Thyroid gland (tissue), 4 donors: Measurements from ENCODE around the gene SEZ6L.

Source experiments
- CTCF ChIP-seq, 6 experiments: fragments of 200-600 bp in 3 of 6; fragments of 450-650 bp in 3 of 6; sonication (generic) in 3 of 6; IDR thresholded peaks; one replicate each; pipeline ENCODE4 v1.5.1; 2016 to 2019; ENCODE audit warnings: antibody characterized with exemption in 6 of 6, mild to moderate bottlenecking in 2 of 6, inconsistent platforms in 1 of 6, moderate library complexity in 1 of 6
- POLR2A ChIP-seq, 2 donors: fragments of 450-650 bp; IDR thresholded peaks; one replicate each; pipeline ENCODE4 v1.6.1; 2017; ENCODE audit warnings: antibody characterized with exemption in 2 of 2, mild to moderate bottlenecking in 2 of 2, moderate library complexity in 1 of 2

GRCh38 chr22:26281941-26282340 is 112.7 kb downstream of the SEZ6L start:
- TF ChIP-seq CTCF (IDR thresholded peaks at IDR 0.05) (no peak), POLR2A (IDR thresholded peaks at IDR 0.05) (no peak)
